Choroid plexus epithelial cell (primary cell): ENCODE measurements around the gene ALAS1.

ENCODE experiments used
- DNase-seq: peaks from one replicate; pipeline ENCODE4 v3.0.0-alpha.2; 2010; ENCODE audit warnings: low read depth
- H3K4me3 ChIP-seq: 2 replicates; pipeline ENCODE4 v1.5.1; 2011; ENCODE audit warnings: low read depth, mild to moderate bottlenecking, control low read depth, low read length, moderate library complexity
- CTCF ChIP-seq: conservative IDR thresholded peaks from 2 replicates; pipeline ENCODE4 v1.5.1; 2011; ENCODE audit warnings: low read depth, mild to moderate bottlenecking, control low read depth, inconsistent platforms, low read length, moderate library complexity

Gene ALAS1

GRCh38 chr3:52231502-52232278 is 33.7 kb downstream of the ALAS1 start:
- peak; percentile 84 for TF ChIP-seq CTCF
- peak; percentile 49 for DNase-seq
- no peak overlapping the region for H3K4me3 ChIP-seq

GRCh38 chr3:52232279-52233107 is 34.5 kb downstream of the ALAS1 start:
- peak; percentile 17 for TF ChIP-seq CTCF
- DNase-seq = no peak
- no peak overlapping the region for H3K4me3 ChIP-seq

GRCh38 chr3:52233108-52233591 is 35.2 kb downstream of the ALAS1 start:
- no peak overlapping the region for H3K4me3 ChIP-seq
- DNase-seq = no peak
- no peak for TF ChIP-seq CTCF

- H3K4me3 ChIP-seq = no peak overlapping the region
- no peak for DNase-seq
- TF ChIP-seq CTCF = no peak
These were observed 36.0 kb downstream of the ALAS1 start for GRCh38 chr3:52233968-52234367.

GRCh38 chr3:52234516-52235447 is 36.8 kb downstream of the ALAS1 start:
- DNase-seq = no peak
- no peak overlapping the region for H3K4me3 ChIP-seq
- TF ChIP-seq CTCF = no peak

- H3K4me3 ChIP-seq = no peak overlapping the region
- no peak for TF ChIP-seq CTCF
- no peak for DNase-seq
These were observed 38.5 kb downstream of the ALAS1 start for GRCh38 chr3:52236424-52236886.
